ENCODE results near the gene MUC6. TPM values are rescaled to one million over a fixed set of nuclear protein-coding genes. Genes with fewer than 3 reads are reported as not detected.

Gene MUC6
- total RNA-seq, 2 donors from 2014 or later: not detected

GRCh38 chr11:1050581-1051355 lies 14.2 kb upstream of the MUC6 start:
- H3K9me3 ChIP-seq: no peaks in the 10 kb centered on the region
- H3K36me3 ChIP-seq: no peaks in the 10 kb centered on the region
- no peak overlapping the region for H3K27ac ChIP-seq
- peaks cover 0 to 22% of the 10 kb centered on the region in 2 donors for H3K4me1 ChIP-seq
- TF ChIP-seq CTCF (IDR thresholded peaks at IDR 0.05): peak; percentile 70 to 90
- H3K4me3 ChIP-seq: no peak overlapping the region
- H3K27me3 ChIP-seq: no peaks in the 10 kb centered on the region
- DNase-seq (ENCODE audit: low spot score): no peak

GRCh38 chr11:1049911-1050580 lies 13.5 kb upstream of the MUC6 start:
- H3K4me3 ChIP-seq: no peak overlapping the region
- no peaks in the 10 kb centered on the region for H3K36me3 ChIP-seq
- H3K27me3 ChIP-seq: no peaks in the 10 kb centered on the region
- TF ChIP-seq CTCF (IDR thresholded peaks at IDR 0.05): no peak
- no peak for DNase-seq (ENCODE audit: low spot score)
- no peaks in the 10 kb centered on the region for H3K9me3 ChIP-seq
- no peak overlapping the region for H3K27ac ChIP-seq
- H3K4me1 ChIP-seq: peaks cover 0 to 22% of the 10 kb centered on the region in 2 donors

GRCh38 chr11:1049431-1049891 lies 12.9 kb upstream of the MUC6 start:
- Histone ChIP-seq H3K4me1 (peaks cover 0 to 19% of the 10 kb centered on the region in 2 donors), H3K9me3 (no peaks in the 10 kb centered on the region), H3K27ac (no peak overlapping the region), H3K4me3 (no peak overlapping the region), H3K27me3 (no peaks in the 10 kb centered on the region), H3K36me3 (no peaks in the 10 kb centered on the region)
- no peak for TF ChIP-seq CTCF (IDR thresholded peaks at IDR 0.05)
- no peak for DNase-seq (ENCODE audit: low spot score)

GRCh38 chr11:1049071-1049405 lies 12.5 kb upstream of the MUC6 start:
- no peaks in the 10 kb centered on the region for H3K27me3 ChIP-seq
- no peak for DNase-seq (ENCODE audit: low spot score)
- TF ChIP-seq CTCF (IDR thresholded peaks at IDR 0.05): no peak
- H3K4me3 ChIP-seq: no peak overlapping the region
- no peaks in the 10 kb centered on the region for H3K36me3 ChIP-seq
- H3K4me1 ChIP-seq: peaks cover 0 to 15% of the 10 kb centered on the region in 2 donors
- H3K27ac ChIP-seq: no peak overlapping the region
- no peaks in the 10 kb centered on the region for H3K9me3 ChIP-seq

- no peaks in the 10 kb centered on the region for H3K27me3 ChIP-seq
- no peaks in the 10 kb centered on the region for H3K36me3 ChIP-seq
- TF ChIP-seq CTCF (IDR thresholded peaks at IDR 0.05): no peak
- peaks cover 0 to 10% of the 10 kb centered on the region in 2 donors for H3K4me1 ChIP-seq
- H3K27ac ChIP-seq: no peak overlapping the region
- H3K9me3 ChIP-seq: no peaks in the 10 kb centered on the region
- no peak overlapping the region for H3K4me3 ChIP-seq
- no peak for DNase-seq (ENCODE audit: low spot score)
Observed at GRCh38 chr11:1048375-1049070, 12.0 kb upstream of the MUC6 start.
